Measurements from ENCODE around the gene ZNF423.

Gene ZNF423

GRCh38 chr16:49822649-49823370 is 33.1 kb downstream of the ZNF423 start:
- no peak for DNase-seq

- no peak for DNase-seq
These were observed 34.2 kb downstream of the ZNF423 start for GRCh38 chr16:49821614-49822282.

GRCh38 chr16:49821156-49821555 is 34.8 kb downstream of the ZNF423 start:
- DNase-seq: no peak

- no peak for DNase-seq
These were observed 38.0 kb downstream of the ZNF423 start for GRCh38 chr16:49817754-49818507.

- no peak for DNase-seq
These were observed 39.0 kb downstream of the ZNF423 start for GRCh38 chr16:49816875-49817274.

GRCh38 chr16:49811644-49812334 is 44.1 kb downstream of the ZNF423 start:
- no peak for DNase-seq

- no peak for DNase-seq
These were observed 45.1 kb downstream of the ZNF423 start for GRCh38 chr16:49810831-49811230.

GRCh38 chr16:49809561-49809960 is 46.4 kb downstream of the ZNF423 start:
- DNase-seq: no peak

- no peak for DNase-seq
These were observed 46.9 kb downstream of the ZNF423 start for GRCh38 chr16:49809062-49809461.

- DNase-seq: peak; percentile 63
These were observed 49.5 kb downstream of the ZNF423 start for GRCh38 chr16:49806446-49806845.

- DNase-seq: no peak
These were observed 54.6 kb downstream of the ZNF423 start for GRCh38 chr16:49801290-49801689.

- no peak for DNase-seq
These were observed 55.0 kb downstream of the ZNF423 start for GRCh38 chr16:49800876-49801275.

- DNase-seq: no peak
These were observed 55.5 kb downstream of the ZNF423 start for GRCh38 chr16:49800441-49800840.

GRCh38 chr16:49799172-49799571 is 56.7 kb downstream of the ZNF423 start:
- peak; percentile 38 for DNase-seq

- DNase-seq: no peak
These were observed 60.4 kb downstream of the ZNF423 start for GRCh38 chr16:49795513-49795912.

- no peak for DNase-seq
These were observed 62.7 kb downstream of the ZNF423 start for GRCh38 chr16:49793244-49793643.

- peak; percentile 31 for DNase-seq
These were observed 66.3 kb downstream of the ZNF423 start for GRCh38 chr16:49789616-49790015.

GRCh38 chr16:49788986-49789385 is 66.9 kb downstream of the ZNF423 start:
- DNase-seq: peak; percentile 85

GRCh38 chr16:49788572-49788971 is 67.3 kb downstream of the ZNF423 start:
- DNase-seq: no peak

- no peak for DNase-seq
These were observed 68.9 kb downstream of the ZNF423 start for GRCh38 chr16:49786926-49787557.

GRCh38 chr16:49785970-49786369 is 69.9 kb downstream of the ZNF423 start:
- no peak for DNase-seq

GRCh38 chr16:49782405-49782804 is 73.5 kb downstream of the ZNF423 start:
- no peak for DNase-seq

Measured in fibroblast of skin of back (primary cell).